CD4-positive, alpha-beta T cell treated with Interleukin-12 subunit alpha and Interleukin-12 subunit beta, for 1 hour (primary cell): ENCODE results near the gene SH3GL2.

Experiments
- DNase-seq: peaks from one replicate; pipeline ENCODE4 v3.0.0-alpha.2; 2020

The SH3GL2 gene

GRCh38 chr9:17578911-17579793 lies at the start of gene SH3GL2:
TSS of gene SH3GL2 (plus strand) at chr9:17579066.
- no peak for DNase-seq

GRCh38 chr9:17531642-17532254 lies 47.1 kb upstream of the SH3GL2 start:
- no peak for DNase-seq

GRCh38 chr9:17532461-17532860 lies 46.4 kb upstream of the SH3GL2 start:
- DNase-seq: no peak

DNA sequence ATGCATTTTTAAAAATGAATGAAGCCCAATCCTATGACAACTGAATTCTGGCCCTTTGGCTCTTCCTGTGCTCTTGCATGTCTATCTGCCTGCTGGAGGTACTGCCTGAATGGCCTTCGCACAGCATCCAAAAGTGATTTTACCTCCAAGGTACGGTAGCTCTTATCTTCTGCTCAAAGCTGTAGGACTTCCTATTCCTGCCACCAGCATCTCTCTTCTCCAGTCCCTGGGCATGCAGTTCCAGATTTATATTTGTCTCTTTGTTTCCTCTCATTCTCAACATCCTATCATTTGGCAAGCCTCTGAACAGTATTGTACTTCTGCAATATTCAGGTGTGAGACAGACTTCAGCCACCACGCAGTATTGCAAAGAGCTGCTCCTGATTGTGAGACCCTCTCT lies 43.7 kb upstream of the SH3GL2 start:
- DNase-seq: no peak

DNA sequence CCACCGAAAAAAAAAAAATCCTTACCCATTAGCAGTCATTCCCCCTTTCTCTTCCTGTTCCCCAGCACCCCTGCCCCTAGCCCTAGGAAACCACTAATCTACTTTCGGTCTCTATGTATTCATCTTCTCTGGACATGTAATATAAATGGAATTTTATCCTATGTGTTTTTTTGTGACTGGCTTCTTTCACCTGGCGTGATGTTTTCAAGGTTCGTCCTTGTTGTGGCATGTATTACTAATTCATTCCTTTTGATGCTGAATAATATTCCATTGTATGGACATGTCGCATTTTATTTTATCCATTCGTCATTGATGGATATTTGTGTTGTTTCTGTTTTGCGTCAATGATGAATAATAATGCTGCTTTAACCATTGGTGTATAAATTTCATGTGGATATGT lies 42.8 kb upstream of the SH3GL2 start:
- no peak for DNase-seq

DNA sequence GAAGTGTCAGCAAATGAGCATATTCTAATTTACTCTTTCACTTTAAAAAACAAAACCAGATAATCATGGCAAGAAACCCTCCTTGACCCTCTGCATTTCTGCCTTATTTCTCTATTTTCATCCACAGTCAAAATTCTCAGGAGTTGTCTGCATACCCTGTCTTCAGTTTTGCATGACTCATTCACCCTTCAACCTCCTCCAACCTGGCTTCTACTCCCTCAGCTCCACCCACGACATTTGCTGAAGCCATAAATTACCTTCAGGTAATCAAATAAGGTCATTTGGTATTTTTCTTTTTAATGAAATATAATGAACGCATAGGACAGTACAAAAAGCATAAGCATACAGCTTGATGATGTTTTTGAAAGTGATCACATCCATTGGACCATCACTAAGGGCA lies 27.8 kb upstream of the SH3GL2 start:
- no peak for DNase-seq

GRCh38 chr9:17555362-17556054 lies 23.4 kb upstream of the SH3GL2 start:
- DNase-seq: no peak

GRCh38 chr9:17556255-17556654 lies 22.6 kb upstream of the SH3GL2 start:
- DNase-seq: no peak

- DNase-seq: no peak
Observed at GRCh38 chr9:17556935-17557334, 21.9 kb upstream of the SH3GL2 start.

GRCh38 chr9:17571825-17572224 lies 7.0 kb upstream of the SH3GL2 start:
- no peak for DNase-seq

GRCh38 chr9:17574342-17574741 lies 4.5 kb upstream of the SH3GL2 start:
- DNase-seq: no peak

GRCh38 chr9:17578577-17578910 lies 322 bp upstream of the SH3GL2 start:
- DNase-seq: no peak

DNA sequence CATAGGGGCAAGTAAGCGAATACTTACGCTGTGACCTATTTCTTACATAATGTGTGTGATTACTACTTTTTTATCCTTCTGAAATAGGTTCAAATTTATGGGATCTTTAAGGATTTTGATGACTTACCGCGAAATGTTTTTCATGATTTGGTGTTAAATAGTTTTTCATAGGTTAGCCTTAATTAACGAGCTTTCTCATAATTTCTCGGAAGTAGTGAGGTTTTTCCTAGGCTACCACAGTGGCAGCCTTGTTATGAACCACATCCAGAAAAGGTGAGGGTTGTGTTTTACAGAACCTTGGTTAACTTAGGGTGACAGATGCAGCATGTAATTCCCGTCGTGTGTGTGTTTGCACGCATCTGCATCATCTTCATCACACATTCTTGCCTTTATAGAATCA lies 1.3 kb downstream of the SH3GL2 start:
- DNase-seq: no peak

DNA sequence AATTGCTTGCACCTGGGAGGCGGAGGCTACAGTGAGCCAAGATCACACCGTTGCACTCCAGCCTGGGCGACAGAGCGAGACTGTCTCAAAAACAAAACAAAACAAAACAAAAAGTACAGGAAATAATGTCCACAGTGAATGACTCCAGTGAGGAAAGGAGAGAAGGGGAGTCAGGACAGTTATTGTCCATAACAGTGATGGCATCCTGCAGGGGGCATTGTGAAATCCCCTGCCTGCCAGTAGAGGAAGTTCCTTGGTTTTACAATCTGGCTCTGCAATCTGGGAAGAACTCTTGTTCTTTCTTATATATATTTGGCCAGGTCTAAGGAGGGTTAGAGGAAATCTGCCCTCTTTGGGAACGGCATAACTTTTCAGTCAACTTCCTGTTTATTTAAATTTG lies 8.2 kb downstream of the SH3GL2 start:
- DNase-seq: no peak

GRCh38 chr9:17588395-17588794 lies 9.5 kb downstream of the SH3GL2 start:
- no peak for DNase-seq

DNA sequence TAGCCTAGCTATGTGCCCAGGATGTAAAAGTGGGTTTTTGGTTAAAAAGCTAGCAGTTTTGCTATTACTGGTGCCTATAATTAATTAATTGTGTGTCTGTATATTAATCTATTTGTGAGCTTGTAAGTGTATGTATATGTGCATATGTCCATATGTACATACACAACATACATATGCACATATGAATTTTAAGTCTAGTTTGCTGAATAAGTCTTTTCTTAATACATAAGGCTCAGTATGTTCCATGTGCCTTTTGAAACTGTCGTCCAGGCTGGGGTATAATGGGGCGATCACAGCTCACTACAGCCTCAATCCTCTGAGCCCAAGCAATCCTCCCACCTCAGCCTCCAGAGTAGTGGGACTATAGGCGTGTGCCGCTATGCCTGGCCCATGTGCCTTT lies 10.1 kb downstream of the SH3GL2 start:
- DNase-seq: no peak

- no peak for DNase-seq
Observed at GRCh38 chr9:17589771-17590170, 10.9 kb downstream of the SH3GL2 start.

DNA sequence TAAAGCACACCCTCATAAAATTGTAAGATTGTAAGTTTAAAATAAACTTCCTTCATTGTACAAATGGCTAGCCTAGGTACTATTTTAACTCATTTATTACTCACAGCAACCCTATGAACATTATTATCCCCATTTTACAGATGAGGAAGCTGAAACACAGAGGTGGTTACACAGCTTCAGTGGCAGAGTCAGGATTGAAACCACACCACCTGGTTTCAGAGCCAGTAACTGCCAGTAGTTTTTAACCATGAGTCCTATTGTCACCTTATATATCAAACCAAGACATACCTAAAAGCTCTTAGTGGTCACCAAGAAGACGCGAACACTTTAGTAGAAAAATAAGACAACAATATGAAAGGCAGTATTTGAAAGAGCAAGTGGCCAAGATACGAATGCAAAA lies 16.1 kb downstream of the SH3GL2 start:
- no peak for DNase-seq

GRCh38 chr9:17597977-17598376 lies 19.1 kb downstream of the SH3GL2 start:
- DNase-seq: no peak

- no peak for DNase-seq
Observed at GRCh38 chr9:17600962-17601593, 22.2 kb downstream of the SH3GL2 start.

GRCh38 chr9:17604556-17604955 lies 25.7 kb downstream of the SH3GL2 start:
- DNase-seq: no peak

DNA sequence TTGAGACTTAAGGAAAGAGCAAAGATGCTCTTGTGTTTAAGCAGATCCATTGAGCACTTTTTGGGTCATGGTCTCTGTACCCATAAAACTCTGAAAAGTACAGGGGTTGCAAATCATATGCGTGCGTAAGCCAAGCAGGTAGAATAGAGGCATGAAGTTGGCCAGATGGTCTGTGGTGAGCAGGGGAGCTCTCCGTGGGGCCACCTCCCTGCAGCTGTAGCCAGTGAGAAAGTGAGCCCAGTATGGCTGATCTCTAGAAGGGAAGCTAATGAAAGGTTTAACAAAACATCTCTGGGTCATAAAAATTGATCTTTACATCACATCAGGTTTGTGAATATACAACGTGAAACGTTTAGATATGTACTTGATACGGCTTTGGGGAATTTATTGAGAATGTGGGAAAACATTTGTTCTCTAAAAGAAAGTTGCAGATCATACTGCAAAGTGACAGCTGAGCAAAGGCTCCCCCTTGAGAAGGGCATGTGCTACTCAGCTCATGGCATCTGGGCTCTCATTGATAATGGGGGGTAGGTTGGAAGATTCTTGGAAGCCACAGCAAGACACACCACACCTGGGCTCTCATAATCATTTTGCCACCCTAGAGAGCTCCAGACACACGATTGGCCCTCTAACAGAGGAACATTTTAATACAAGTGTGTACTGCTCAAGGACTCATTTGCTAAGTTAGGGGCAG lies 30.6 kb downstream of the SH3GL2 start:
- no peak for DNase-seq

DNA sequence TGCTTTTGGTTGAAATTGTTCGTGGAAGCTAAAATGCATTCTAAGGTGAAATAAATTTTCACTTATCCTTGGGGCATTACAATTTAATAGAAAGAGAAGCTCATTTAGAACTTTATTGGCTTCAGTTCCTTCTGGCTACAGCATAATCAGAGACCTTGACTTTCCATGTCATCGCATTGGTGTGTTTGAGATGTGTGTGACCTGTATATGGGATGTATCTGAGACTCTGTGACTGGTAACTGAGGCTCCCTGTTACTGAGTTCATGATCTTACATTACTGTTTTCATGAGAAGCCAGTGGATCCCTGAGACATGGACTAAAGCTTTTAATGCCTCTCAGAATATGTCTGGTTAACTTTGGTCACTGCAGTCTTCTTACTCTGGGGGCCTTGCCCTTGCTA lies 32.5 kb downstream of the SH3GL2 start:
- no peak for DNase-seq
